Stimulated activated CD8-positive, alpha-beta memory T cell treated with anti-CD3 and anti-CD28 coated beads, Interleukin-12 subunit alpha, Interleukin-12 subunit beta, amount 100 ng/mL, for 1 hour (primary cell): ENCODE results near the gene HOXA10.

ENCODE experiments used
- DNase-seq: peaks from one replicate; pipeline ENCODE4 v3.0.0-alpha.2; 2020; ENCODE audit warnings: low read depth

The HOXA10 gene

GRCh38 chr7:27203365-27203953 lies 29.3 kb upstream of the HOXA10 start:
- no peak for DNase-seq

GRCh38 chr7:27202862-27203134 lies 28.7 kb upstream of the HOXA10 start:
- DNase-seq: no peak

GRCh38 chr7:27202018-27202861 lies 28.1 kb upstream of the HOXA10 start:
- DNase-seq: no peak

- no peak for DNase-seq
Observed at GRCh38 chr7:27201580-27202017, 27.5 kb upstream of the HOXA10 start.

- no peak for DNase-seq
Observed at GRCh38 chr7:27200761-27201579, 26.9 kb upstream of the HOXA10 start.

- no peak for DNase-seq
Observed at GRCh38 chr7:27199849-27200760, 26.0 kb upstream of the HOXA10 start, which contains the start of gene HOXA13. HOXA13 (minus strand) TSS chr7:27200091; CDS start chr7:27200077, 14 bp downstream.

- no peak for DNase-seq
Observed at GRCh38 chr7:27198871-27199801, 25.0 kb upstream of the HOXA10 start.

GRCh38 chr7:27198138-27198841 lies 24.2 kb upstream of the HOXA10 start:
- DNase-seq: no peak

GRCh38 chr7:27197137-27198042 lies 23.3 kb upstream of the HOXA10 start:
- DNase-seq: no peak

GRCh38 chr7:27196287-27196767 lies 22.2 kb upstream of the HOXA10 start:
- peak; percentile 78 for DNase-seq

- no peak for DNase-seq
Observed at GRCh38 chr7:27194686-27195379, 20.7 kb upstream of the HOXA10 start.

GRCh38 chr7:27194002-27194352 lies 19.9 kb upstream of the HOXA10 start:
- no peak for DNase-seq

- no peak for DNase-seq
Observed at GRCh38 chr7:27193335-27194001, 19.3 kb upstream of the HOXA10 start.

- DNase-seq: no peak
Observed at GRCh38 chr7:27192546-27193334, 18.6 kb upstream of the HOXA10 start.

GRCh38 chr7:27191833-27192545 lies 17.9 kb upstream of the HOXA10 start:
- DNase-seq: no peak

- no peak for DNase-seq
Observed at GRCh38 chr7:27191161-27191731, 17.1 kb upstream of the HOXA10 start.
